HepG2 (cell line): ENCODE measurements around the gene ACSS2. TPM values are rescaled to one million over a fixed set of nuclear protein-coding genes. Genes with fewer than 3 reads are reported as not detected.

Experiments used
- KDM1A ChIP-seq: IDR thresholded peaks from 2 replicates; pipeline ENCODE4 v1.6.1; 2016; ENCODE audit warnings: missing compliant biosample characterization
- RXRA ChIP-seq: sonication (generic); formaldehyde crosslinking; IDR thresholded peaks from 2 replicates; pipeline ENCODE4 v1.5.1; 2020; ENCODE audit warnings: missing genetic modification reagents
- TAF15 ChIP-seq: fragments of 200-400 bp; formaldehyde crosslinking; IDR thresholded peaks from one replicate; pipeline ENCODE4 v1.6.1; 2018; ENCODE audit warnings: mild to moderate bottlenecking, low read depth, low read length; ENCODE audit not compliant: poor library complexity, severe bottlenecking
- TBX2 ChIP-seq: sonication (generic); formaldehyde crosslinking; IDR thresholded peaks from 2 replicates; pipeline ENCODE4 v1.5.0; 2020; ENCODE audit warnings: missing genetic modification reagents, mild to moderate bottlenecking, borderline replicate concordance
- THYN1 ChIP-seq: sonication (generic); formaldehyde crosslinking; IDR thresholded peaks from 2 replicates; pipeline ENCODE4 v1.8.1; 2023; ENCODE audit warnings: low read depth, mild to moderate bottlenecking, moderate library complexity, missing genetic modification reagents, borderline replicate concordance
- ZBTB43 ChIP-seq: sonication (generic); formaldehyde crosslinking; conservative IDR thresholded peaks from 2 replicates; pipeline ENCODE4 v1.4.0; 2020; ENCODE audit warnings: missing genetic modification reagents
- ZGPAT ChIP-seq: IDR thresholded peaks from 2 replicates; pipeline ENCODE4 v1.6.1; 2016; ENCODE audit warnings: mild to moderate bottlenecking
- ZKSCAN8 ChIP-seq: IDR thresholded peaks from 2 replicates; pipeline ENCODE4 v1.6.1; 2016; ENCODE audit warnings: borderline replicate concordance, missing genetic modification reagents, missing compliant biosample characterization
- ZMAT3 ChIP-seq: sonication (generic); formaldehyde crosslinking; conservative IDR thresholded peaks from 2 replicates; pipeline ENCODE4 v1.7.0; 2021; ENCODE audit warnings: missing genetic modification reagents
- ZNF205 ChIP-seq: IDR thresholded peaks from 2 replicates; pipeline ENCODE4 v1.6.1; 2018; ENCODE audit warnings: missing biosample characterization, missing genetic modification reagents
- ZNF34 ChIP-seq: sonication (generic); formaldehyde crosslinking; IDR thresholded peaks from 2 replicates; pipeline ENCODE4 v1.4.0; 2020; ENCODE audit warnings: mild to moderate bottlenecking, missing genetic modification reagents, borderline replicate concordance
- ZNF607 ChIP-seq: sonication (generic); formaldehyde crosslinking; IDR thresholded peaks from 2 replicates; pipeline ENCODE4 v1.5.1; 2020; ENCODE audit warnings: missing genetic modification reagents, mild to moderate bottlenecking, borderline replicate concordance
- ZNF703 ChIP-seq: sonication (generic); formaldehyde crosslinking; IDR thresholded peaks from 2 replicates; pipeline ENCODE4 v1.5.1; 2020; ENCODE audit warnings: missing genetic modification reagents, mild to moderate bottlenecking, moderate library complexity, borderline replicate concordance
- ZNF841 ChIP-seq: sonication (generic); formaldehyde crosslinking; IDR thresholded peaks from 2 replicates; pipeline ENCODE4 v1.8.1; 2023; ENCODE audit warnings: missing genetic modification reagents, borderline replicate concordance
- ZSCAN5A ChIP-seq: sonication (generic); formaldehyde crosslinking; IDR thresholded peaks from 2 replicates; pipeline ENCODE4 v1.8.0; 2022; ENCODE audit warnings: mild to moderate bottlenecking, missing genetic modification reagents, borderline replicate concordance
- polyA plus RNA-seq, 8 experiments: library from polyadenylated mRNA; depleted of rRNA in 3 of 8; stranded (reverse) in 7 of 8; unstranded in 1 of 8; fragments of >200 nt; fragmentation: Illumina TruSeq in 4 of 8; extraction: Trizol in 4 of 8; gene quantifications; 2 replicates each; pipeline versions ENCODE4 v1.2.1 to v1.2.3, GENCODE V29; 2011 to 2016; ENCODE audit warnings: low read depth in 4 of 8, missing spikeins in 1 of 8, mixed read lengths in 1 of 8; ENCODE audit not compliant: insufficient read depth in 1 of 8
- total RNA-seq, 5 experiments: library from RNA; depleted of rRNA; stranded (reverse); fragments of >200 nt; fragmentation: Illumina TruSeq; extraction: Trizol; gene quantifications; 2 replicates each; pipeline ENCODE4 v1.2.3, GENCODE V29; 2016; ENCODE audit warnings: low read depth in 1 of 5
- TF ChIP-seq, protein P1 (sequence below): sonication (generic); formaldehyde crosslinking; IDR thresholded peaks from 2 replicates; pipeline ENCODE4 v1.8.1; 2023; ENCODE audit warnings: mild to moderate bottlenecking, moderate library complexity, missing genetic modification reagents
- TF ChIP-seq, protein P2 (sequence below): IDR thresholded peaks from 2 replicates; pipeline ENCODE4 v1.6.1; 2018; ENCODE audit warnings: missing genetic modification reagents
- TF ChIP-seq, protein P3 (sequence below): sonication (generic); formaldehyde crosslinking; IDR thresholded peaks from 2 replicates; pipeline ENCODE4 v1.8.1; 2023; ENCODE audit warnings: mild to moderate bottlenecking, inconsistent platforms, moderate library complexity, missing genetic modification reagents, borderline replicate concordance

Gene ACSS2
- total and polyA plus RNA-seq, 2 of the 13 experiments (the other 11 are each of a cell fraction or from before 2014, with no cell fraction given) = 72.8 to 89.7 TPM

GRCh38 chr20:34876406-34877282 is at the start of gene ACSS2 (continued):
- TF ChIP-seq ZGPAT (CRISPR knock-in tag) (peak; percentile 68), RXRA (CRISPR knock-in tag) (no peak), ZKSCAN8 (no peak), TBX2 (CRISPR knock-in tag) (peak; percentile 8; the same call in 1 of the 2 replicates), ZNF607 (CRISPR knock-in tag) (peak; percentile 34; the same call in 1 of the 2 replicates), ZNF34 (CRISPR knock-in tag) (peak; percentile 64; the same call in 1 of the 2 replicates), TAF15 (no peak), ZNF703 (CRISPR knock-in tag) (no peak; the same call in 1 of the 2 replicates), ZSCAN5A (CRISPR knock-in tag) (no peak; the same call in 1 of the 2 replicates), ZBTB43 (peak; percentile 52), ZMAT3 (peak; percentile 93), ZNF205 (CRISPR knock-in tag) (no peak), THYN1 (CRISPR knock-in tag) (no peak), ZNF841 (CRISPR knock-in tag) (no peak), KDM1A (CRISPR knock-in tag) (no peak)
- TF ChIP-seq, protein P1, sequence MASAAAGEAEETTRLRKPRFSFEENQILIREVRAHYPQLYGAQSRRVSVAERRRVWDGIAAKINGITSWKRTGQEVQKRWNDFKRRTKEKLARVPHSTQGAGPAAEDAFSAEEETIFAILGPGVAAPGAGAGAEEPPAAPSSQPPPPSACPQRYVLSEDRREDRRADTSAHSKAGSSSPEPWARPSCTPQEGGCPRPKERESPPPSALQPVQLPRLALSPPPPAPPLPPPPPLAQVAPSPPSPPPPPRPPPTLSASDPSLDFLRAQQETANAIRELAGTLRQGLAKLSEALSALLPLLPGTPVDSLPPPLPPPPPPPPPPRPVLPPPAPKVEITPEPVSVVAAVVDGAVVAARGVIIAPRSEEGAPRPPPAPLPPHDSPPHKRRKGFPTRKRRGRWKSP (CRISPR knock-in tag) = peak; percentile 83; the same call in 1 of the 2 replicates
- TF ChIP-seq, protein P2, sequence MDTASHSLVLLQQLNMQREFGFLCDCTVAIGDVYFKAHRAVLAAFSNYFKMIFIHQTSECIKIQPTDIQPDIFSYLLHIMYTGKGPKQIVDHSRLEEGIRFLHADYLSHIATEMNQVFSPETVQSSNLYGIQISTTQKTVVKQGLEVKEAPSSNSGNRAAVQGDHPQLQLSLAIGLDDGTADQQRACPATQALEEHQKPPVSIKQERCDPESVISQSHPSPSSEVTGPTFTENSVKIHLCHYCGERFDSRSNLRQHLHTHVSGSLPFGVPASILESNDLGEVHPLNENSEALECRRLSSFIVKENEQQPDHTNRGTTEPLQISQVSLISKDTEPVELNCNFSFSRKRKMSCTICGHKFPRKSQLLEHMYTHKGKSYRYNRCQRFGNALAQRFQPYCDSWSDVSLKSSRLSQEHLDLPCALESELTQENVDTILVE (CRISPR knock-in tag) = peak; percentile 29; the same call in 1 of the 2 replicates
- TF ChIP-seq, protein P3, sequence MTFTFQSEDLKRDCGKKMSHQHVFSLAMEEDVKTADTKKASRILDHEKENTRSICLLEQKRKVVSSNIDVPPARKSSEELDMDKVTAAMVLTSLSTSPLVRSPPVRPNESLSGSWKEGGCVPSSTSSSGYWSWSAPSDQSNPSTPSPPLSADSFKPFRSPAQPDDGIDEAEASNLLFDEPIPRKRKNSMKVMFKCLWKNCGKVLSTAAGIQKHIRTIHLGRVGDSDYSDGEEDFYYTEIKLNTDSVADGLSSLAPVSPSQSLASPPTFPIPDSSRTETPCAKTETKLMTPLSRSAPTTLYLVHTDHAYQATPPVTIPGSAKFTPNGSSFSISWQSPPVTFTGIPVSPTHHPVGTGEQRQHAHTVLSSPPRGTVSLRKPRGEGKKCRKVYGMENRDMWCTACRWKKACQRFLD (CRISPR knock-in tag) = peak; percentile 91
